HepG2 (cell line): ENCODE data around the gene EFCAB11. TPM values are rescaled to one million over a fixed set of nuclear protein-coding genes. Genes with fewer than 3 reads are reported as not detected.

ENCODE experiments used
- ATAC-seq: fragments of 200-7000 bp; cut with Tn5 transposase; 3 replicates; pipeline ENCODE4 v1.9.1; 2020; ENCODE audit warnings: mild to moderate bottlenecking, moderate library complexity
- BruUV-seq: library from RNA; stranded (reverse); fragments of 400-500 nt; replicated peaks from 2 replicates; lab custom pipeline; 2021; lab: Mats Ljungman, UMichigan
- CTCF ChIA-PET: fragments of 300-600 bp; formaldehyde crosslinking; extraction: SDS; loops from one replicate; lab custom pipeline; 2021; ENCODE audit warnings: low total read pairs, inconsistent platforms, low intra/inter-chr PET ratio; lab: Yijun Ruan, JAX
- POLR2A ChIA-PET: fragments of 350-600 bp; sonication (Branson Sonifier 250); formaldehyde crosslinking; loops from one replicate; lab custom pipeline; 2020; ENCODE audit warnings: antibody characterized with exemption, inconsistent platforms; lab: Yijun Ruan, JAX
- DNase-seq: peaks from one replicate; pipeline ENCODE4 v3.0.0-alpha.2; 2015; ENCODE audit warnings: low spot score
- FAIRE-seq: peaks from 3 replicates; lab custom pipeline; 2011; peaks lifted over from hg19 to GRCh38; lab: Jason Lieb, UNC
- H2AFZ ChIP-seq: one replicate; pipeline ENCODE4 v1.6.1; 2011; ENCODE audit warnings: low read length, inconsistent platforms
- H3K27ac ChIP-seq: fragments of 300-600 bp; 3 replicates; pipeline ENCODE4 v1.8.0; 2011; ENCODE audit warnings: mixed run types, mild to moderate bottlenecking, mixed read lengths, low read length, inconsistent platforms; ENCODE audit not compliant: insufficient read depth; ENCODE audit errors: extremely low read length
- H3K27me3 ChIP-seq, 2 experiments: fragments of 200-600 bp in 1 of 2; 2 replicates in 1 of 2; 3 replicates in 1 of 2; pipeline versions ENCODE4 v1.6.0 to v1.8.0; 2011; ENCODE audit warnings: low read length in 2 of 2, mild to moderate bottlenecking in 2 of 2, moderate library complexity in 2 of 2, inconsistent platforms in 1 of 2; ENCODE audit not compliant: insufficient read depth in 2 of 2, control insufficient read depth in 1 of 2
- H3K36me3 ChIP-seq, 2 experiments: fragments of 200-600 bp in 1 of 2; replicated peaks in 1 of 2; 2 replicates in 1 of 2; 3 replicates in 1 of 2; pipeline versions ENCODE4 v1.5.1 to v1.8.0; 2011; ENCODE audit warnings: low read length in 2 of 2, inconsistent platforms in 1 of 2; ENCODE audit not compliant: insufficient read depth in 2 of 2, control insufficient read depth in 1 of 2
- H3K4me1 ChIP-seq: 2 replicates; pipeline ENCODE4 v1.5.1; 2012; ENCODE audit warnings: low read length, inconsistent platforms; ENCODE audit not compliant: insufficient read depth
- H3K4me2 ChIP-seq: 2 replicates; pipeline ENCODE4 v1.6.0; 2011; ENCODE audit warnings: low read depth, low read length, inconsistent platforms
- H3K4me3 ChIP-seq, 3 experiments: fragments of 200-600 bp in 1 of 3; sonication (generic), shearing (Covaris generic) in 1 of 3; replicated peaks in 1 of 3; 2 replicates each; pipeline ENCODE4 v1.5.1; 2011 to 2016; ENCODE audit warnings: low read length in 3 of 3, inconsistent platforms in 2 of 3, low read depth in 2 of 3, mild to moderate bottlenecking in 2 of 3, control low read depth in 1 of 3, mixed read lengths in 1 of 3; ENCODE audit not compliant: insufficient read depth in 1 of 3
- H3K79me2 ChIP-seq: one replicate; pipeline ENCODE4 v1.6.1; 2011; ENCODE audit warnings: low read length, inconsistent platforms; ENCODE audit not compliant: insufficient read depth
- H3K9ac ChIP-seq: 2 replicates; pipeline ENCODE4 v1.6.0; 2011; ENCODE audit warnings: mild to moderate bottlenecking, low read depth, low read length, inconsistent platforms; ENCODE audit not compliant: insufficient read depth
- H3K9me3 ChIP-seq: 2 replicates; pipeline ENCODE4 v1.5.1; 2012; ENCODE audit warnings: mild to moderate bottlenecking, low read length
- H4K20me1 ChIP-seq: 2 replicates; pipeline ENCODE4 v1.6.0; 2011; ENCODE audit warnings: inconsistent platforms, mild to moderate bottlenecking, low read length, moderate library complexity; ENCODE audit not compliant: insufficient read depth
- ARID3A ChIP-seq: IDR thresholded peaks from 2 replicates; pipeline ENCODE4 v1.6.1; 2012; ENCODE audit warnings: low read depth, low read length, improper control_type of control experiment
- E2F2 ChIP-seq: sonication (generic); formaldehyde crosslinking; IDR thresholded peaks from 2 replicates; pipeline ENCODE4 v1.4.0; 2020; ENCODE audit warnings: missing genetic modification reagents, borderline replicate concordance
- EP300 ChIP-seq, 3 experiments: sonication (generic) in 1 of 3; formaldehyde crosslinking in 1 of 3; IDR thresholded peaks; 2 replicates each; pipeline versions ENCODE4 v1.5.1 to v1.6.1; 2011 to 2020; ENCODE audit warnings: low read depth in 2 of 3, low read length in 2 of 3, borderline replicate concordance in 1 of 3, improper control_type of control experiment in 1 of 3, mild to moderate bottlenecking in 1 of 3, missing genetic modification reagents in 1 of 3, moderate library complexity in 1 of 3
- HCFC1 ChIP-seq: fragments of 150-350 bp; IDR thresholded peaks from 2 replicates; pipeline ENCODE4 v1.6.1; 2014; ENCODE audit warnings: low read depth, low read length
- MATR3 ChIP-seq: sonication (generic); formaldehyde crosslinking; IDR thresholded peaks from 2 replicates; pipeline ENCODE4 v1.4.0; 2020; ENCODE audit warnings: missing genetic modification reagents
- NONO ChIP-seq, 2 experiments: fragments of 450-650 bp in 1 of 2; sonication (generic) in 1 of 2; formaldehyde crosslinking in 1 of 2; IDR thresholded peaks in 1 of 2; conservative IDR thresholded peaks in 1 of 2; 2 replicates each; pipeline versions ENCODE4 v1.6.1 to v1.8.0; 2017 to 2022; ENCODE audit warnings: mild to moderate bottlenecking in 1 of 2, missing genetic modification reagents in 1 of 2, moderate library complexity in 1 of 2
- PAF1 ChIP-seq: IDR thresholded peaks from 2 replicates; pipeline ENCODE4 v1.6.1; 2016; ENCODE audit warnings: missing genetic modification reagents, missing compliant biosample characterization
- PAX8 ChIP-seq: sonication (generic); formaldehyde crosslinking; IDR thresholded peaks from 2 replicates; pipeline ENCODE4 v1.8.0; 2022; ENCODE audit warnings: mild to moderate bottlenecking, missing genetic modification reagents, borderline replicate concordance
- SNRNP70 ChIP-seq: fragments of 200-400 bp; formaldehyde crosslinking; IDR thresholded peaks from 2 replicates; pipeline ENCODE4 v1.6.1; 2017; ENCODE audit warnings: mild to moderate bottlenecking, low read depth, low read length, moderate library complexity
- U2AF1 ChIP-seq: fragments of 200-400 bp; formaldehyde crosslinking; optimal IDR thresholded peaks from 2 replicates; pipeline ENCODE3; 2017; ENCODE audit warnings: mild to moderate bottlenecking, low read depth, low read length
- ZHX2 ChIP-seq, 2 experiments: sonication (generic) in 1 of 2; formaldehyde crosslinking in 1 of 2; IDR thresholded peaks; 2 replicates each; pipeline versions ENCODE4 v1.6.1 to v1.9.0; 2014 to 2022; ENCODE audit warnings: antibody characterized with exemption in 1 of 2, borderline replicate concordance in 1 of 2, inconsistent platforms in 1 of 2, low read depth in 1 of 2, missing genetic modification reagents in 1 of 2
- ZNF274 ChIP-seq: sonication (generic); formaldehyde crosslinking; IDR thresholded peaks from 2 replicates; pipeline ENCODE4 v1.5.1; 2020; ENCODE audit warnings: mild to moderate bottlenecking, missing genetic modification reagents
- ZNF354B ChIP-seq: sonication (generic); formaldehyde crosslinking; IDR thresholded peaks from 2 replicates; pipeline ENCODE4 v1.8.0; 2022; ENCODE audit warnings: mild to moderate bottlenecking, missing genetic modification reagents
- ZNF879 ChIP-seq: sonication (generic); formaldehyde crosslinking; IDR thresholded peaks from 2 replicates; pipeline ENCODE4 v1.8.1; 2023; ENCODE audit warnings: missing genetic modification reagents
- ZSCAN31 ChIP-seq: sonication (generic); formaldehyde crosslinking; IDR thresholded peaks from 2 replicates; pipeline ENCODE4 v1.5.0; 2020; ENCODE audit warnings: low read depth, mild to moderate bottlenecking, missing genetic modification reagents
- in situ Hi-C: cut with HindIII; loops from 2 replicates; pipeline ENCODE4 v1.10.0; 2017; ENCODE audit warnings: low pct_unique_long_range_greater_than_20kb; ENCODE audit not compliant: extremely low pct_ligation_motif_present
- intact Hi-C: fragments of 100-400 bp; cut with micrococcal nuclease; formaldehyde crosslinking; loops from one replicate; pipeline ENCODE4 v1.10.0; 2022; ENCODE audit not compliant: unreplicated experiment
- polyA plus RNA-seq, 8 experiments: library from polyadenylated mRNA; depleted of rRNA in 3 of 8; stranded (reverse) in 7 of 8; unstranded in 1 of 8; fragments of >200 nt; fragmentation: Illumina TruSeq in 4 of 8; extraction: Trizol in 4 of 8; gene quantifications; 2 replicates each; pipeline versions ENCODE4 v1.2.1 to v1.2.3, GENCODE V29; 2011 to 2016; ENCODE audit warnings: low read depth in 4 of 8, missing spikeins in 1 of 8, mixed read lengths in 1 of 8; ENCODE audit not compliant: insufficient read depth in 1 of 8
- total RNA-seq, 5 experiments: library from RNA; depleted of rRNA; stranded (reverse); fragments of >200 nt; fragmentation: Illumina TruSeq; extraction: Trizol; gene quantifications; 2 replicates each; pipeline ENCODE4 v1.2.3, GENCODE V29; 2016; ENCODE audit warnings: low read depth in 1 of 5

Gene EFCAB11
- total and polyA plus RNA-seq, 2 of the 13 experiments (the other 11 are each of a cell fraction or from before 2014, with no cell fraction given), result 8.2 to 31.5 TPM

GRCh38 chr14:89952576-89952975 is 2.0 kb downstream of the EFCAB11 start (continued):
- no peak for TF ChIP-seq NONO (IDR thresholded peaks at IDR 0.05)
- TF ChIP-seq NONO (CRISPR knock-in tag; conservative IDR thresholded peaks at IDR 0.05), result no peak
- no peak for TF ChIP-seq SNRNP70
- TF ChIP-seq E2F2 (CRISPR knock-in tag), result no peak
- TF ChIP-seq ZSCAN31 (CRISPR knock-in tag), result no peak

- no peaks in the 10 kb centered on the region for H3K79me2 ChIP-seq
- no peak overlapping the region for H3K4me3 ChIP-seq
- intact Hi-C loops, result no loop called here
- no peaks in the 10 kb centered on the region for H3K36me3 ChIP-seq
- no peaks in the 10 kb centered on the region for H3K4me1 ChIP-seq
- DNase-seq (no peak), FAIRE-seq (no peak), ATAC-seq (no peak)
- in situ Hi-C loops, result no loop called here
- H2AFZ ChIP-seq, result no peak overlapping the region
- H3K4me2 ChIP-seq, result no peak overlapping the region
- no peaks in the 10 kb centered on the region for H3K27me3 ChIP-seq
- H3K27ac ChIP-seq, result no peak overlapping the region
- CTCF ChIA-PET, result no interaction called here
- no peaks in the 10 kb centered on the region for H3K9me3 ChIP-seq
- POLR2A ChIA-PET, result no interaction called here
- no peaks in the 10 kb centered on the region for H4K20me1 ChIP-seq
- no peak overlapping the region for H3K9ac ChIP-seq
- BruUV-seq, result no TSS peak
- TF ChIP-seq MATR3 (CRISPR knock-in tag) (no peak), ARID3A (no peak), EP300 (IDR thresholded peaks at IDR 0.05; ENCODE audit: low read depth in 2 of 2, low read length in 2 of 2) (no peak), EP300 (CRISPR knock-in tag; IDR thresholded peaks at IDR 0.05; ENCODE audit: borderline replicate concordance) (no peak), ZNF274 (CRISPR knock-in tag) (no peak), ZHX2 (IDR thresholded peaks at IDR 0.05; ENCODE audit: low read depth) (no peak), ZHX2 (CRISPR knock-in tag; IDR thresholded peaks at IDR 0.05; ENCODE audit: borderline replicate concordance) (no peak), PAF1 (CRISPR knock-in tag) (no peak), HCFC1 (no peak), ZNF879 (no peak), ZNF354B (no peak), PAX8 (CRISPR knock-in tag) (no peak), U2AF1 (no peak)
These were observed 7.2 kb downstream of the EFCAB11 start for GRCh38 chr14:89947344-89947743.
